NCI-H748 (cell line): ENCODE data around the gene TEX47.

ENCODE experiments used
- DNase-seq: peaks from one replicate; lab custom pipeline; 2025; ENCODE audit not compliant: unreplicated experiment; lab: John Stamatoyannopoulos, UW

Gene TEX47

DNA sequence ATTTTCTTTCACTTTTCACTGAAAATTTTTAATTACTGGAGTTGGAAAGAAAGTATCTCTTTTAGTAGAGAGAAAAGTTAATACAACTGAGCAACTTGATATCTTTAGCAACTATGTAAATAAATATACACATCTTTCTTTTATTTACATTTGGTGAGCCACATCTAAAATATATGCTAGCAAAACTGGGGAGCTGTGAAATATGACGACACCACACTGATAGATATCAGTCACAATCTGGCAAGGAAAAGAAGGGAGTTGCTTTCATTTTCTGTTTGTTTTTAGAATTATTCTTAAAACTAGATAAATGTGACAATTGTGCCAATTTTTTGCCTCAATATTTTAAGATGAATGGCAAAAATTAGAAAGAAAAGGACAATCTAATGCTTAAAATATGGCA is 38.7 kb downstream of the TEX47 start:
- DNase-seq, result no peak

DNA sequence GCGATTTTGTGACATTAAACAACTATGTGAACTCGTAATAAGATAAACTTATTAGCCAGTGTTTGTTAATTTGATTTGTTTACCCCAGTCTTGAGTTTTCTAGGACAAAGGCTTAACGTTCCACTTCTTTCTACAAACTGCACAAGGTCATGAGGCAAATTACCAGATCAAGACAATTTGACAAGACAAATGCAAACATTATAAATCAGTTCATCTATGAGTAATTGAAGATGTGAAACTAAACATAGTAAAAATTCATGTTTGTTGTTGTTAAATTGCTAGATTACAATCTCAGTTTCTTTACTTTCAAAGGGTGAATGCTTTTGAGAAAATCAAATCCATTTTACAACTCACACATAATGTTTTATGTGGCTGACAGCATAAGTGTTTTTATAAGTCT is 49.4 kb downstream of the TEX47 start:
- DNase-seq, result no peak
